Loucy (cell line): ENCODE results near the gene ZNF324B.
"Not testable (repeated sequence)": the region's sequence is repeated elsewhere in the genome, so short reads cannot be mapped to it uniquely, and the experiment has no call there.

Source experiments
- CTCF ChIP-seq: fragments of 200-600 bp; sonication (generic); conservative IDR thresholded peaks from 2 replicates; pipeline ENCODE4 v1.5.1; 2014; ENCODE audit warnings: mild to moderate bottlenecking, antibody characterized with exemption, low read length
- EZH2phosphoT487 ChIP-seq: fragments of 200-600 bp; IDR thresholded peaks from 2 replicates; pipeline ENCODE4 v1.6.1; 2018; ENCODE audit warnings: antibody characterized with exemption, mild to moderate bottlenecking, moderate library complexity, borderline replicate concordance

GRCh38 chr19:58470837-58471543 lies 19.6 kb downstream of the ZNF324B start:
- not testable (repeated sequence) for TF ChIP-seq CTCF, EZH2phosphoT487
